Ishikawa (cell line): ENCODE results near the gene RSPH9.

Experiments used
- CEBPB ChIP-seq: IDR thresholded peaks from 2 replicates; pipeline ENCODE4 v1.6.1; 2012
- CREB1 ChIP-seq: IDR thresholded peaks from 2 replicates; pipeline ENCODE4 v1.6.1; 2012; ENCODE audit warnings: low read depth
- EGR1 ChIP-seq: IDR thresholded peaks from 2 replicates; pipeline ENCODE4 v1.6.1; 2012
- EP300 ChIP-seq: IDR thresholded peaks from 2 replicates; pipeline ENCODE4 v1.6.1; 2012; ENCODE audit warnings: borderline replicate concordance
- FOXM1 ChIP-seq: IDR thresholded peaks from 2 replicates; pipeline ENCODE4 v1.6.1; 2012; ENCODE audit warnings: low read depth, borderline replicate concordance
- MAX ChIP-seq: IDR thresholded peaks from 2 replicates; pipeline ENCODE4 v1.6.1; 2012
- NFIC ChIP-seq: IDR thresholded peaks from 2 replicates; pipeline ENCODE4 v1.6.1; 2012
- RAD21 ChIP-seq: IDR thresholded peaks from 2 replicates; pipeline ENCODE4 v1.6.1; 2012; ENCODE audit warnings: low read depth
- REST ChIP-seq: IDR thresholded peaks from 2 replicates; pipeline ENCODE4 v1.6.1; 2012; ENCODE audit warnings: low read depth, mild to moderate bottlenecking
- TAF1 ChIP-seq: IDR thresholded peaks from 2 replicates; pipeline ENCODE4 v1.6.1; 2012; ENCODE audit warnings: low read depth, mild to moderate bottlenecking
- TEAD4 ChIP-seq: IDR thresholded peaks from 2 replicates; pipeline ENCODE4 v1.6.1; 2012
- USF1 ChIP-seq: IDR thresholded peaks from 2 replicates; pipeline ENCODE4 v1.6.1; 2012
- YY1 ChIP-seq: IDR thresholded peaks from 2 replicates; pipeline ENCODE4 v1.6.1; 2012; ENCODE audit warnings: low read depth
- ZBTB7A ChIP-seq: IDR thresholded peaks from 2 replicates; pipeline ENCODE4 v1.6.1; 2012; ENCODE audit warnings: low read depth

GRCh38 chr6:43621836-43622180 lies 23.0 kb upstream of the RSPH9 start:
- TF ChIP-seq FOXM1 (no peak), USF1 (no peak), NFIC (no peak), CEBPB (no peak), REST (no peak), EP300 (no peak), RAD21 (no peak), TEAD4 (no peak), ZBTB7A (no peak), YY1 (no peak), CREB1 (no peak), TAF1 (no peak), MAX (no peak), EGR1 (no peak)
